ENCODE results near the gene ANGPTL4. TPM values are rescaled to one million over a fixed set of nuclear protein-coding genes. Genes with fewer than 3 reads are reported as not detected.

ANGPTL4 gene
- total and polyA plus RNA-seq, 9 of the 15 experiments (the other 6 are each of a cell fraction or from before 2014, with no cell fraction given): 0.05 to 0.77 (median 0.22) TPM; not detected in 4

DNA sequence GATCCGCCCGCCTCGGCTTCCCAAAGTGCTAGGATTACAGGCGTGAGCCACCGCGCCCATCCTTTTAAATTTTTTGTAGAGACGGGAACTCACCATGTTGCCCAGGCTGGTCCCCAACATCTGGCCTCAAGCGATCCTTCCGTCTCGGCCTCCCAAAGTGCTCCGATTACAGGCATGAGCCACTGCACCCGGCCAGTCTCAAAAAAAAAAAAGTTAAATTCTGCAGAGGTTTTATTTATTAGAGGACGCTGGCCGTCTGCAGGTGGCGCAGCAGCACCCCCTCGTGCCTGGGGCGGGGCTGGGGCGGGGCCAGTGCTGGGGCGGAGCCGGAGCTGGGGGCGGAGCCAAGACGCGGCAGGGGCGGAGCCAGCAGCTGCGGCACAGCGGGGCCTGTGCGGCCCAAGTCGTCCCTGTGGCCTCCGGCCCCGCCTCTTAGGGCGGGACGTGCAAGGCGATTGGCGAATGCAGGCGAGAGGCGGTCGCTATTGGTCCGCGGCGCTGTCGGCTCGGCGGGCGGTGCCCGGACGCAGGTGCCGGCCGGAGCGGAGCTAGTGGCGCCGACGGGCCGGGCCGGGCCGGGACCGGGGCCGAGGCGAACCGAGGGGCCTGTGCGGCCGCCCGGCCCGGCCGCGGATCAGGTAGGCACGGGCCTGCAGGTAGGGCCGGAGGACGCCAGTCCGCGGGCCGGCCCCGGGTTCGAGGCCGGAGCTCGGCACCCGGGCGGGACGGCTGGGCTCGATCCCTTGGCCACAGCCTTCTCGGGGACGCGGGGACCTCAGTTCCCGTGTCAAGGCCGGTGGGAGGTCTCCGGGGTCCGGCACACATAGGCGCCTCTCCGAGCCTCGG is 49.1 kb downstream of the ANGPTL4 start, which contains the start of gene MARCHF2 (continued):
- TF ChIP-seq, protein P1, sequence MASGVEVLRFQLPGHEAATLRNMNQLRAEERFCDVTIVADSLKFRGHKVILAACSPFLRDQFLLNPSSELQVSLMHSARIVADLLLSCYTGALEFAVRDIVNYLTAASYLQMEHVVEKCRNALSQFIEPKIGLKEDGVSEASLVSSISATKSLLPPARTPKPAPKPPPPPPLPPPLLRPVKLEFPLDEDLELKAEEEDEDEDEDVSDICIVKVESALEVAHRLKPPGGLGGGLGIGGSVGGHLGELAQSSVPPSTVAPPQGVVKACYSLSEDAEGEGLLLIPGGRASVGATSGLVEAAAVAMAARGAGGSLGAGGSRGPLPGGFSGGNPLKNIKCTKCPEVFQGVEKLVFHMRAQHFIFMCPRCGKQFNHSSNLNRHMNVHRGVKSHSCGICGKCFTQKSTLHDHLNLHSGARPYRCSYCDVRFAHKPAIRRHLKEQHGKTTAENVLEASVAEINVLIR (CRISPR knock-in tag; IDR thresholded peaks at IDR 0.05): no peak
- TF ChIP-seq TBP (optimal IDR thresholded peaks at IDR 0.05; ENCODE audit: low read depth, low read length) (no peak), HMG20A (CRISPR knock-in tag; conservative IDR thresholded peaks at IDR 0.05) (no peak), NFIX (CRISPR knock-in tag; IDR thresholded peaks at IDR 0.05; ENCODE audit: low read depth) (no peak), ZFP30 (CRISPR knock-in tag; IDR thresholded peaks at IDR 0.05; ENCODE audit: borderline replicate concordance) (no peak), XRCC4 (IDR thresholded peaks at IDR 0.05; ENCODE audit: extremely low read depth, insufficient read depth, insufficient read length) (no peak), FOS (IDR thresholded peaks at IDR 0.05; ENCODE audit: extremely low read depth, insufficient read length) (peak; percentile 97), CHD1 (IDR thresholded peaks at IDR 0.05; ENCODE audit: low read length) (no peak), CBX1 (IDR thresholded peaks at IDR 0.05; ENCODE audit: low read depth) (0 out of 2 replicates have a peak, but pooled peaks have one; percentile 20), NR3C1 (CRISPR knock-in tag; IDR thresholded peaks at IDR 0.05) (no peak), MCM2 (IDR thresholded peaks at IDR 0.05; ENCODE audit: low read depth) (no peak), TBL1XR1 (IDR thresholded peaks at IDR 0.05; ENCODE audit: low read length in 2 of 2) (no peak), NFRKB (IDR thresholded peaks at IDR 0.05; ENCODE audit: low read depth) (no peak), KLF16 (IDR thresholded peaks at IDR 0.05) (no peak), ZNF561 (CRISPR knock-in tag; conservative IDR thresholded peaks at IDR 0.05) (no peak), NR2C2 (CRISPR knock-in tag; IDR thresholded peaks at IDR 0.05) (no peak), NR2C2 (tag; IDR thresholded peaks at IDR 0.05) (no peak), ZNF282 (CRISPR knock-in tag; IDR thresholded peaks at IDR 0.05) (no peak), CTBP1 (IDR thresholded peaks at IDR 0.05; ENCODE audit: borderline replicate concordance) (peak; percentile 82), ARHGAP35 (IDR thresholded peaks at IDR 0.05; ENCODE audit: partially characterized antibody) (no peak), CBX3 (IDR thresholded peaks at IDR 0.05; ENCODE audit: borderline replicate concordance in 1 of 2, low read length in 2 of 2) (no peak), HNRNPK (IDR thresholded peaks at IDR 0.05; ENCODE audit: low read depth, low read length, poor library complexity, severe bottlenecking) (peak; percentile 62), CCNT2 (IDR thresholded peaks at IDR 0.05; ENCODE audit: borderline replicate concordance, extremely low read depth, insufficient read length, low read depth, low read length) (peak; percentile 69), BRF1 (IDR thresholded peaks at IDR 0.05; ENCODE audit: borderline replicate concordance, extremely low read depth, insufficient read length) (no peak), CXXC5 (CRISPR knock-in tag; IDR thresholded peaks at IDR 0.05) (peak; percentile 92)
- TF ChIP-seq, protein P2, sequence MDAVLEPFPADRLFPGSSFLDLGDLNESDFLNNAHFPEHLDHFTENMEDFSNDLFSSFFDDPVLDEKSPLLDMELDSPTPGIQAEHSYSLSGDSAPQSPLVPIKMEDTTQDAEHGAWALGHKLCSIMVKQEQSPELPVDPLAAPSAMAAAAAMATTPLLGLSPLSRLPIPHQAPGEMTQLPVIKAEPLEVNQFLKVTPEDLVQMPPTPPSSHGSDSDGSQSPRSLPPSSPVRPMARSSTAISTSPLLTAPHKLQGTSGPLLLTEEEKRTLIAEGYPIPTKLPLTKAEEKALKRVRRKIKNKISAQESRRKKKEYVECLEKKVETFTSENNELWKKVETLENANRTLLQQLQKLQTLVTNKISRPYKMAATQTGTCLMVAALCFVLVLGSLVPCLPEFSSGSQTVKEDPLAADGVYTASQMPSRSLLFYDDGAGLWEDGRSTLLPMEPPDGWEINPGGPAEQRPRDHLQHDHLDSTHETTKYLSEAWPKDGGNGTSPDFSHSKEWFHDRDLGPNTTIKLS (IDR thresholded peaks at IDR 0.05; ENCODE audit: borderline replicate concordance, low read depth): no peak
- TF ChIP-seq, protein P3, sequence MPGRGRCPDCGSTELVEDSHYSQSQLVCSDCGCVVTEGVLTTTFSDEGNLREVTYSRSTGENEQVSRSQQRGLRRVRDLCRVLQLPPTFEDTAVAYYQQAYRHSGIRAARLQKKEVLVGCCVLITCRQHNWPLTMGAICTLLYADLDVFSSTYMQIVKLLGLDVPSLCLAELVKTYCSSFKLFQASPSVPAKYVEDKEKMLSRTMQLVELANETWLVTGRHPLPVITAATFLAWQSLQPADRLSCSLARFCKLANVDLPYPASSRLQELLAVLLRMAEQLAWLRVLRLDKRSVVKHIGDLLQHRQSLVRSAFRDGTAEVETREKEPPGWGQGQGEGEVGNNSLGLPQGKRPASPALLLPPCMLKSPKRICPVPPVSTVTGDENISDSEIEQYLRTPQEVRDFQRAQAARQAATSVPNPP (IDR thresholded peaks at IDR 0.05; ENCODE audit: borderline replicate concordance, insufficient read depth, insufficient read length): no peak
